GM12891 (cell line): ENCODE data around the gene TSPAN3.

Source experiments
- POLR2A ChIP-seq: IDR thresholded peaks from 2 replicates; pipeline ENCODE4 v1.6.1; 2011; ENCODE audit warnings: low read depth, low read length, control low read depth
- POLR2AphosphoS5 ChIP-seq: IDR thresholded peaks from 2 replicates; pipeline ENCODE4 v1.6.1; 2011; ENCODE audit warnings: low read depth, low read length, control low read depth
- TAF1 ChIP-seq: IDR thresholded peaks from 2 replicates; pipeline ENCODE4 v1.6.1; 2011; ENCODE audit warnings: low read depth, low read length, control low read depth

DNA sequence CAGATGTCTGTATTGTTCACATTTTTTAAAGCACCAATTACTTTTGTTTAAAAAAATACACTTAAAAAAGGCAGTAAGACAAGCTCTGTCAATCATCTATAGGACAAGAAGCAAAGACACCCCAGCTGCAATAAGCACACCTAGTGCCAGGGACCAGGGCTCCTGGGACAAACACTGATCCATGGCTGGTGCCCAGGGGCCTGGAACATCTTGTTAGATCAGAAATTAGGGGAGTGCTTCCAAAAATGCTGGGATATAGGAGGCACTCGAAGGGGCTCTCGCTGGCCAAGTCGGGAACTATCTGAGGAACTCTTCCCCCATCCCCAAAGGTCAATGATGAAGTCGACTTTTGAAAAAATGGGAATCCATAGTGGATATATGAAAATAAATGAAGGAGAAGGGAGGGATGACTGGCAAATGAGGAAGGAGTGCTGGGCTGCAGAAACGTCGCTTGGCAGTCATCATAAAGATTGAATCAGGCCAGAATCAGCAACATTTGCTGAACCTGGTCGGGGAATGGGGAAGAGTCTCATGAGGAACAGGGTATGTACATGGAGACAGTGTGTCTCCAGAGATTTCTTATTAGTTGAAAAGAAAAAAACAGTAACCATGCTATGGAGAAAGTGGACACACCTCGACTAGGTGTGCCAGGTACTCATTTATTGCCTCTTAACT, 28.5 kb downstream of the TSPAN3 start:
- no peak for TF ChIP-seq POLR2AphosphoS5
- no peak for TF ChIP-seq POLR2A
- TF ChIP-seq TAF1 = no peak
